Transverse colon (tissue), 3 donors: ENCODE data around the gene ARHGAP23.

Source experiments
- POLR2A ChIP-seq: fragments of 450-650 bp; IDR thresholded peaks from one replicate; pipeline ENCODE4 v1.6.1; 2016; ENCODE audit warnings: antibody characterized with exemption, mild to moderate bottlenecking, moderate library complexity
- TF ChIP-seq, protein P1 (sequence below), 5 experiments: fragments of 200-600 bp in 3 of 5; fragments of 450-650 bp in 2 of 5; sonication (generic) in 3 of 5; IDR thresholded peaks; 1 replicate in 2 of 5; 2 replicates in 3 of 5; pipeline ENCODE4 v1.5.1; 2016 to 2017; ENCODE audit warnings: antibody characterized with exemption in 5 of 5, inconsistent platforms in 3 of 5, mild to moderate bottlenecking in 2 of 5, moderate library complexity in 1 of 5

DNA sequence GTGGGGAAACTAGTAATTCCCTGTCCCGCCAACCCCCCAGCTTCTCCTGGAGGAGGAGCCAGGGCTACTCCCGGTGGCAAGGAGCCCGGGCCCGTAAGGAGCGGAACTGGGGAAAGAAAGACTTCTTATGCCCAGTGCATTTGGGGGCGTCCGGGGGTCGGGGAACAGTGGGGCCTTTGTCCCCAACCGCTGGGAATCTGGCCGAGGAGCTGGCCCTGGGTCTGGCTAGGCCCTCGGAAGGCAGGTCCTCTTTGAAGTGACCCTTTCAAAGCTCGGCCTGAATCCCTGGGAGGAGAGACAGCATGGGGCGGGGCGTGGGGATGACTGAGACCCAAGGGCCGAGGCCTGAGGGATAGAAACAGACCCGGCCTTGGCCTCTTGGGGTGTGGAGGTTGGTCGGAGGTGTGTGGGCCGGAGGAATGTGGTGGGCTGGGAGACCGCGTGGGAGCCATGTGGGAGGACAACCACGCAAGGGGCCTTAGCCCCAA is 6.0 kb downstream of the ARHGAP23 start:
- TF ChIP-seq, protein P1, sequence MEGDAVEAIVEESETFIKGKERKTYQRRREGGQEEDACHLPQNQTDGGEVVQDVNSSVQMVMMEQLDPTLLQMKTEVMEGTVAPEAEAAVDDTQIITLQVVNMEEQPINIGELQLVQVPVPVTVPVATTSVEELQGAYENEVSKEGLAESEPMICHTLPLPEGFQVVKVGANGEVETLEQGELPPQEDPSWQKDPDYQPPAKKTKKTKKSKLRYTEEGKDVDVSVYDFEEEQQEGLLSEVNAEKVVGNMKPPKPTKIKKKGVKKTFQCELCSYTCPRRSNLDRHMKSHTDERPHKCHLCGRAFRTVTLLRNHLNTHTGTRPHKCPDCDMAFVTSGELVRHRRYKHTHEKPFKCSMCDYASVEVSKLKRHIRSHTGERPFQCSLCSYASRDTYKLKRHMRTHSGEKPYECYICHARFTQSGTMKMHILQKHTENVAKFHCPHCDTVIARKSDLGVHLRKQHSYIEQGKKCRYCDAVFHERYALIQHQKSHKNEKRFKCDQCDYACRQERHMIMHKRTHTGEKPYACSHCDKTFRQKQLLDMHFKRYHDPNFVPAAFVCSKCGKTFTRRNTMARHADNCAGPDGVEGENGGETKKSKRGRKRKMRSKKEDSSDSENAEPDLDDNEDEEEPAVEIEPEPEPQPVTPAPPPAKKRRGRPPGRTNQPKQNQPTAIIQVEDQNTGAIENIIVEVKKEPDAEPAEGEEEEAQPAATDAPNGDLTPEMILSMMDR (IDR thresholded peaks at IDR 0.05), result no peak
- TF ChIP-seq POLR2A, result no peak
